Measurements from ENCODE around the gene ZSWIM5. TPM values are rescaled to one million over a fixed set of nuclear protein-coding genes. Genes with fewer than 3 reads are reported as not detected.

The ZSWIM5 gene
- total and polyA plus RNA-seq, 7 experiments from 2014 or later, result 0.17 to 3.6 (median 2.0) TPM

DNA sequence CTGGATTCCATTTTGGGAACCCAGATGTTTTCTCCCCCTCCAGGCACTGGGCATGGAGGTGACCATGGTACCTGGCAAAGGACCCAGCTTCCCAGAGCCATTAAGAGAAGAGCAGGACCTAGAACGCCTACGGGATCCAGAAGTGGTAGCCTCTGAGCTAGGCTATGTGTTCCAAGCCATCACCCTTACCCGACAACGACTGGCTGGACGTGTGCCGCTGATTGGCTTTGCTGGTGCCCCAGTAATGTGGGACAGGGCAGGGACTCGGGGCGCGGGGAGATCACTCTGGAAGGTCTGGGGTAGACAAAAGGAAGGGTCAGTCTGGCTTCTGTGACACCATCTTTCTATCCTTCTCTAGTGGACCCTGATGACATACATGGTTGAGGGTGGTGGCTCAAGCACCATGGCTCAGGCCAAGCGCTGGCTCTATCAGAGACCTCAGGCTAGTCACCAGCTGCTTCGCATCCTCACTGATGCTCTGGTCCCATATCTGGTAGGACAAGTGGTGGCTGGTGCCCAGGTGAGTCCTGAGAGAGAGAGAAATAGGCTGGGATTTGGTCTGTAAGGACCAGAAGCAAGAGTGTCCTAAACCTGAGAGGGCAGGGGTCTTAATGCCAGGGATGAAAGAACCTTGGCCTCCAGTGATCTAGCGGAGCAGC lies 192.7 kb downstream of the ZSWIM5 start:
- POLR2A ChIA-PET, result interaction anchor here (0.5 to 7.7 kb wide), 15 partner anchors 192 to 488 kb away, joined by 3 to 126 read pairs (median 4); partner anchors contain the start of genes CCDC163, MMACHC, MUTYH and PLK3
- peaks cover 27 to 63% (median 59%) of the 10 kb centered on the region in 7 donors for H3K4me1 Mint-ChIP-seq
- H3K4me1 ChIP-seq (ENCODE audit: control insufficient read depth in 2 of 2, insufficient read depth in 2 of 2, low read length in 2 of 2), result peaks cover 28 to 30% of the 10 kb centered on the region in 2 donors

DNA sequence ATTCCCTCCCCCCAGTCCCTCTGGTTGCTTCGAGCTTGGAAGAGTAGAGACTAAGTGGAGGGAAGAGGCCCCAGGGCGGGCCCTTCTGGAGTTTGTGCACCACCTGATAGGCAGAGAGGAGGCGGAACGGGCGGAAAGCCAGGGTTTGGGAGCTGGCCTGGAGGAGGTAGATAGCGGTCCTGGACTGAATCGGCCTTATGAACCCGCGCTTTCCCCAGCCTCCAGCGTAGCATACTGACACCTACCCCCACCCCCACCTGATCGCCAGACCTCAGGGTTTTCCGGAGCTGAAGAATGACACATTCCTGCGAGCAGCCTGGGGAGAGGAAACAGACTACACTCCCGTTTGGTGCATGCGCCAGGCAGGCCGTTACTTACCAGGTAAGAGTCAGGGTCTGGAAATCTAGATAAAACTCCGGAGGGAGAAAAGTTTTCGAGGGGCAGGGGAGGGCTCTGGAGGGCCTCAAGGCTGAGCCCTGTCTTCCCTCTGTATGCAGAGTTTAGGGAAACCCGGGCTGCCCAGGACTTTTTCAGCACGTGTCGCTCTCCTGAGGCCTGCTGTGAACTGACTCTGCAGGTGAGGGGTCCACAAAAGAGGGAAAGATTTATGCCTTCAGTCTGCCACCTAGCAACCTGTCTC lies 193.6 kb downstream of the ZSWIM5 start:
- peaks cover under 1 to 23% (median 11%) of the 10 kb centered on the region in 5 donors for H3K36me3 Mint-ChIP-seq
- no peak for ATAC-seq
- peak overlapping the region; percentile 89 to 98 (median 94) for H3K27ac Mint-ChIP-seq
- intact Hi-C loops (cut with micrococcal nuclease), result loop anchor here (1.0 to 10.0 kb wide), 17 partner anchors 26 to 675 kb away; partner anchors contain the start of genes EIF2B3 (in 2 of the 2), MUTYH (in 2 of the 2), RPS8 (in 2 of the 2) and TOE1 (in 2 of the 2)
- no peaks in the 10 kb centered on the region for H3K27me3 Mint-ChIP-seq
- Histone ChIP-seq H3K27me3 (ENCODE audit: control insufficient read depth in 2 of 2, insufficient read depth in 2 of 2, low read length in 2 of 2) (no peaks in the 10 kb centered on the region), H3K36me3 (ENCODE audit: control insufficient read depth in 2 of 3, insufficient read depth in 3 of 3, low read length in 3 of 3) (peaks cover 4 to 27% (median 6%) of the 10 kb centered on the region in 3 experiments), H3K27ac (ENCODE audit: low read depth, low read length) (peak overlapping the region; percentile 81), H3K9me3 (ENCODE audit: control insufficient read depth in 2 of 3, low read length in 3 of 3) (no peaks in the 10 kb centered on the region), H3K4me3 (ENCODE audit: low read length) (peak overlapping the region; percentile 65), H3K4me1 (ENCODE audit: control insufficient read depth in 2 of 2, insufficient read depth in 2 of 2, low read length in 2 of 2) (peaks cover 28 to 30% of the 10 kb centered on the region in 2 donors)
- peak overlapping the region; percentile 90 to 100 (median 93) for H3K4me3 Mint-ChIP-seq
- H3K4me1 Mint-ChIP-seq, result peaks cover 29 to 64% (median 57%) of the 10 kb centered on the region in 7 donors
- peak in 6 of 9 donors; percentile 11 to 45 (median 18) for DNase-seq
- CTCF ChIA-PET, result interaction anchor here (0.7 to 12.9 kb wide), 12 partner anchors 18 to 557 kb away, joined by 3 to 255 read pairs (median 7); partner anchors contain the start of genes EIF2B3, MUTYH, RNU5D-1 and TESK2
- POLR2A ChIA-PET, result interaction anchor here (0.6 to 7.7 kb wide), 24 partner anchors 27 to 570 kb away, joined by 3 to 126 read pairs (median 12); partner anchors contain the start of genes AKR1A1, BEST4, BTBD19 and CCDC163
- H3K9me3 Mint-ChIP-seq, result no peaks in the 10 kb centered on the region

More for the DNA sequence above, 192.7 kb downstream of the ZSWIM5 start:
- H3K27me3 Mint-ChIP-seq, result no peaks in the 10 kb centered on the region
- no peak for ATAC-seq
- no peak for DNase-seq
- intact Hi-C loops (cut with micrococcal nuclease), result loop anchor here (1.0 to 10.0 kb wide), 12 partner anchors 176 to 557 kb away; partner anchors contain the start of genes KIF2C (in 1 of the 2), PLK3 (in 1 of the 2), RNU5D-1 (in 1 of the 2) and ZSWIM5 (in 1 of the 2)
- peak overlapping the region; percentile 19 for H3K27ac ChIP-seq (ENCODE audit: low read depth, low read length)
- peaks cover 0 to 18% (median 4%) of the 10 kb centered on the region in 3 experiments for H3K36me3 ChIP-seq (ENCODE audit: control insufficient read depth in 2 of 3, insufficient read depth in 3 of 3, low read length in 3 of 3)
- H3K9me3 ChIP-seq (ENCODE audit: control insufficient read depth in 2 of 3, low read length in 3 of 3), result no peaks in the 10 kb centered on the region
- H3K36me3 Mint-ChIP-seq, result peaks cover 0 to 17% (median 9%) of the 10 kb centered on the region in 5 donors
- H3K4me3 ChIP-seq (ENCODE audit: low read length), result no peak overlapping the region
- H3K9me3 Mint-ChIP-seq, result no peaks in the 10 kb centered on the region
- H3K27ac Mint-ChIP-seq, result peak overlapping the region in 5 of 9 donors; percentile 29 to 94 (median 89)
- no peaks in the 10 kb centered on the region for H3K27me3 ChIP-seq (ENCODE audit: control insufficient read depth in 2 of 2, insufficient read depth in 2 of 2, low read length in 2 of 2)
- CTCF ChIA-PET, result interaction anchor here (0.6 to 12.9 kb wide), 19 partner anchors 15 to 556 kb away, joined by 3 to 255 read pairs (median 4); partner anchors contain the start of genes BEST4, EIF2B3, MUTYH and TESK2
- peak overlapping the region in 7 of 10 donors; percentile 55 to 100 (median 91) for H3K4me3 Mint-ChIP-seq

- peaks cover 9 to 34% (median 11%) of the 10 kb centered on the region in 3 experiments for H3K36me3 ChIP-seq (ENCODE audit: control insufficient read depth in 2 of 3, insufficient read depth in 3 of 3, low read length in 3 of 3)
- Mint-ChIP-seq H3K4me1 (peaks cover 29 to 64% (median 57%) of the 10 kb centered on the region in 7 donors), H3K27me3 (no peaks in the 10 kb centered on the region), H3K27ac (peak within 1 kb of the TSS; percentile 89 to 98 (median 94)), H3K36me3 (peaks cover 4 to 28% (median 13%) of the 10 kb centered on the region in 5 donors), H3K9me3 (no peaks in the 10 kb centered on the region), H3K4me3 (peak within 1 kb of the TSS; percentile 90 to 100 (median 93))
- DNase-seq (peak; percentile 61 to 94 (median 89)), ATAC-seq (peak; percentile 93)
- CTCF ChIA-PET, result interaction anchor here (0.7 to 12.9 kb wide), 13 partner anchors 21 to 558 kb away, joined by 3 to 255 read pairs (median 5); partner anchors contain the start of genes EIF2B3, MUTYH, PLK3 and RNU5D-1
- H3K4me3 ChIP-seq (ENCODE audit: low read length), result peak within 1 kb of the TSS; percentile 65
- H3K27me3 ChIP-seq (ENCODE audit: control insufficient read depth in 2 of 2, insufficient read depth in 2 of 2, low read length in 2 of 2), result no peaks in the 10 kb centered on the region
- intact Hi-C loops (cut with micrococcal nuclease), result loop anchor here (1.0 to 10.0 kb wide), 19 partner anchors 26 to 675 kb away; partner anchors contain the start of genes EIF2B3 (in 2 of the 2), MUTYH (in 2 of the 2), RNU5D-1 (in 2 of the 2) and RPS8 (in 2 of the 2)
- peak within 1 kb of the TSS; percentile 81 for H3K27ac ChIP-seq (ENCODE audit: low read depth, low read length)
- peaks cover 28 to 30% of the 10 kb centered on the region in 2 donors for H3K4me1 ChIP-seq (ENCODE audit: control insufficient read depth in 2 of 2, insufficient read depth in 2 of 2, low read length in 2 of 2)
- no peaks in the 10 kb centered on the region for H3K9me3 ChIP-seq (ENCODE audit: control insufficient read depth in 2 of 3, low read length in 3 of 3)
- POLR2A ChIA-PET, result interaction anchor here (0.6 to 7.7 kb wide), 29 partner anchors 9 to 571 kb away, joined by 3 to 126 read pairs (median 9); partner anchors contain the start of genes AKR1A1, BEST4, BTBD19 and CCDC163
Observed at GRCh38 chr1:45011837-45012638, 194.4 kb downstream of the ZSWIM5 start, which contains the start of gene UROD. Gene UROD (plus strand): TSS chr1:45012254. CDS start chr1:45012266, 12 bp downstream.

- CTCF ChIA-PET, result interaction anchor here (0.6 to 12.9 kb wide), 17 partner anchors 20 to 482 kb away, joined by 3 to 255 read pairs (median 4); partner anchors contain the start of genes EIF2B3, MUTYH, PLK3 and RNU5D-1
Observed at GRCh38 chr1:45010855-45011811, 195.3 kb downstream of the ZSWIM5 start, which contains the start of gene HECTD3. Gene HECTD3 (minus strand): TSS chr1:45011324. CDS start chr1:45011257, 67 bp downstream.

More at GRCh38 chr1:45010855-45011811, 195.3 kb downstream of the ZSWIM5 start, which contains the start of gene HECTD3:
- H3K4me3 Mint-ChIP-seq, result peak within 1 kb of the TSS; percentile 90 to 100 (median 93)
- Histone ChIP-seq H3K4me3 (ENCODE audit: low read length) (peak within 1 kb of the TSS; percentile 65), H3K27me3 (ENCODE audit: control insufficient read depth in 2 of 2, insufficient read depth in 2 of 2, low read length in 2 of 2) (no peaks in the 10 kb centered on the region), H3K36me3 (ENCODE audit: control insufficient read depth in 2 of 3, insufficient read depth in 3 of 3, low read length in 3 of 3) (peaks cover 10 to 43% (median 11%) of the 10 kb centered on the region in 3 experiments), H3K9me3 (ENCODE audit: control insufficient read depth in 2 of 3, low read length in 3 of 3) (no peaks in the 10 kb centered on the region), H3K27ac (ENCODE audit: low read depth, low read length) (peak within 1 kb of the TSS; percentile 81), H3K4me1 (ENCODE audit: control insufficient read depth in 2 of 2, insufficient read depth in 2 of 2, low read length in 2 of 2) (peaks cover 28 to 30% of the 10 kb centered on the region in 2 donors)
- no peaks in the 10 kb centered on the region for H3K27me3 Mint-ChIP-seq
- ATAC-seq (peak; percentile 75), DNase-seq (peak; percentile 47 to 77 (median 54))
- intact Hi-C loops (cut with micrococcal nuclease), result loop anchor here (1.0 to 10.0 kb wide), 5 partner anchors 174 to 337 kb away; partner anchors contain the start of genes ARMH1 (in 1 of the 2), RNU5D-1 (in 1 of the 2), TMEM53 (in 1 of the 2) and ZSWIM5 (in 1 of the 2)
- peaks cover 4 to 31% (median 16%) of the 10 kb centered on the region in 5 donors for H3K36me3 Mint-ChIP-seq
- H3K4me1 Mint-ChIP-seq, result peaks cover 29 to 64% (median 57%) of the 10 kb centered on the region in 7 donors
- H3K9me3 Mint-ChIP-seq, result no peaks in the 10 kb centered on the region
- POLR2A ChIA-PET, result interaction anchor here (0.5 to 7.7 kb wide), 39 partner anchors 8 to 572 kb away, joined by 3 to 126 read pairs (median 6); partner anchors contain the start of genes AKR1A1, BEST4, BTBD19 and CCDC163
- peak within 1 kb of the TSS; percentile 89 to 98 (median 94) for H3K27ac Mint-ChIP-seq
